ENCODE measurements around the gene RAB27B.

The RAB27B gene

DNA sequence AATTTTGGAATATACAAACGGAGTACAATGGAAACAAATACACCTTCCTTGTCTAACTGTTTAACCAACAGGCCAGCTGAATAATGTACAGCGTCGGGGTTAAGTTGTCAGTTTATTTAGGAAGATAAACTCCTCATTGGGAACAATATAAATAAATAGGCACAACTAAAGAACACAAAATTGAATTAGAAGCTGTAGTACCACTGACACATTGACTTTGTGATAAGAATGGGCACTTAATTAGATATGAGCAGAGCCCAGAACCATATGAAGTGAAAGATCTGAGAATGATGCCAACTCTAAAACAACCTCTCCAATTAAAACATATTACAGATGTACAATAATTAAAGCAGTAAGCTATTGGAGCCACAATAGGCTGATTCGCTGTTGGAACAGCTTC lies 86.5 kb downstream of the RAB27B start:
- no peak for DNase-seq

DNA sequence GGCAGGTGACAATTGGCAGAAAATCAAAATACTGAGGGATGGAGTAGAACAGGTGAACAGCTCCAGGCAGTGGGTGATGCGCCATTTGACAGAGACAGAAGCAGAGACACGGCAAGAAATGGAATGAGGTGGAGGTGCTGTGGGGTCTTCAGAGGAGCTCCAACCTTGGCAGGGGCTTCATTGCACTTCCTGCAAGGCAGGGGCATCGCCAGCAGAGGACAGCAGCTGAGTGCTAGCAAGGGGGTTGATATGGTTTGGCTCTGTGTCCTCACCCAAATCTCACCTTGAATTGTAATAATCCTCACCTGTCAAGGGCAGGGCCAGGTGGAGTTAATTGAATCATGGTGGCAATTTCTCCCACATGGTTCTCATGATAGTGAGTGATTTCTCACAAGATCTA lies 88.2 kb downstream of the RAB27B start:
- DNase-seq = no peak

DNA sequence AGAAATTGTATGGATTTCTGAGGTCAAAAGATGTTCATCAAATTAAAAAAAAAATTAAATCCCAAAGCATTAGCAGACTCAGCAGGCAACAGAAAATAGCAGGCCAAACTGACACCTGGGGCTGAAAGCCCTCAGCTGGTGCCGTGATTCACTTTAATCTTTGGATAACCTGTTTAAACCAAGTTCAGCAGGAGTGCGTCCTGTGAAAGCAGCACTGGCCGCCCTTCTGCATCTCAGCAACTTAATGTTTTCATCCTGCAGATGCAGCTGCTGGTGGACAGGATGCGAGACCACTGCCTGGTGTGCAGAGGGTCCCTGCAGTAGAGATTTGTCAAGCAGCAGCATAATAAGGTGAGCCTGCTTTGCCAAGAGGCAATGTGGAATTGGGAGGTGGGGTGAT lies 89.8 kb downstream of the RAB27B start:
- DNase-seq = no peak

DNA sequence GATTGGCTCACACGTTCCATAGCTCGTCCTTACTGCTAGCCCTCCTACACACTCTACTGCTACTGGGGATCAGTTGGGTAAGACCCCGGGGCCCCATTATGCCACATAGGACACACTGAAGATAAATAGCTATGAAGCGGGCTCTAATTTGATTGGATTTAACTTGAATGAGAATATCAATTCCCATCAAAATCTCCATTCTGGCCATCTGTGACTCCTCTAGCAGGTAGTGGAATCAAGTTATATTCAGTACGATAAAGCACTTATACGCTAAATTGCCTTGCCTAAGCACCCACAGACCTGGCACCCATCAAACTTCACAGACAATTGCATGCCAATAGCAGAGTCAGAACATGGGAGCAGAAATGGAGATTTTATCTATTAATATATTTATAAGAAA lies 91.1 kb downstream of the RAB27B start:
- no peak for DNase-seq

DNA sequence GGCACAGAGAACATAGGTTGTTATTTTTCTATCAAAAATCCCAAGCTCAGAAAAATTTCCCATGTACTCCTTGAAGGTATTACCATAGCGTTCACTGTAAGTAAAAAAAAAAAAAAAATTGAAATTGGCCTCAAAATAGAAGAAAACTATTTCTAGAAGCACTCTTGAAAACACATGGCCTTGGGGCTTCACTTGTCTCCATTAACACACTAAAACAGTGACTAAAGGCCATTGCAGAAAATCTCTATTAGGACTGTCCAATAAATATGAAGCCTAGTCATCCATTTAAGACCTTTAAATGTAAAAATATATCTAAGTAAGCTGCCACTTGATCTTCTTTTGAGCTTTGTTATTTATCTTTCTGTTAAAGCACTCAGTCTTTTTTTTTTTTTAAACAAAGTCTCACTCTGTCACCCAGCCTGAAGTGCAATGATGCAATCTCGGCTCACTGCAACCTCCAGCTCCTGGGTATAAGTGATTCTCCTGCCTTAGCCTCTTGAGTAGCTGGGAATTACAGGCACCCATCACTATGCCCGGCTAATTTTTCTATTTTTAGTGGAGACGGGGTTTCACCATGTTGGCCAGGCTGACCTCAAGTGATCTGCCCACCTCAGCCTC lies 95.2 kb downstream of the RAB27B start:
- DNase-seq = no peak

DNA sequence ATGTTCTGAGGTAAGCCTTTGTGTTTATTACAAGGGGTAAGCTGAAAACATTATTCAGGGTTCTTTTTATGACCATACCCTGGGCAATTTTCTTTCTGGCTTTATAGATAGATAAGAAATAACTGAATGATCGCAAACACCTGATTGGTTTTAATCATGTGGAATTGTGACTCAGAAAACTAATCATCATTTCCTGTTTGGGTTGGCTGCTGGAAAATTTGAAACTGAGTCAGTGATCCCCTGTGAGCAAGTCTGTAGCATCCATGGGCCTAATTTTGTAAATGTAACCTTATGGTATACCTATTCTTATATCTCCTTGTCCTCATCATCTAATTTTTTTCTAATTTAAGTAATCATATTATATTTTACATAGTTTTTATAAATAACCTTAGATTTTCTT lies 96.7 kb downstream of the RAB27B start:
- DNase-seq = no peak

DNA sequence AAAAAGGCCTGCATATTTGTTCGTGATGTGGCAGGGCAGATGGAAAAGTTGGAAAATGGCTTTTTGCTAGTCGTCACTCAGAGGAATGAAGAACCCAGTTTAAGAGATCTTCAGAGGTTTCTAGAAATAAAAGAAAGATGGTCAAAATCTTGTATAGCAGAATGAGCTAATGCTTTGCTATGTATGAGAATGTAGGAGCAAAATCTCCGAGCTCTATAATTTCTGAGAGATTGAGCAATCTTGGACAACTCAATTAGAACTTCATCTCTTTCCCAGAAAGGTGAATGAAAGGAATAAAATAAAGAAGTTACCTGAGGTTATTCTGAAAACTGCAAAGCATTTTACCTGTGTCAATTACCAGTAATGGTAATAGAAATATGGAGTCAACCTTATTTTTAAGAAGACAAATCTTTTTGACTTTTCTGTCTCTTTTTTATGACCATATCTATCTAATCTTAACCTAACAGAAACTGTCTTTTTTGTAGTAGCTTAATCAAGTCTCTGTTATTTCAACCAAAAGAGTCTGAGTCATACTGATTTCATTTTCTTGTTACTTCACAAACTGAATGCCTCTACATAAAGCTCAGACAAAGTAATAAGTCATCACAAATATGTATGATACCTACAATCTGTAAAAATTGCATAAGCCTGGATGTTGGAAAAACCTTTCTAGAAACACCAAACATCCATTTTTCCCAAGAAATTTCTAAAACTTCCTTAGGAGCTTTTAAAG lies 98.5 kb downstream of the RAB27B start:
- no peak for DNase-seq

DNA sequence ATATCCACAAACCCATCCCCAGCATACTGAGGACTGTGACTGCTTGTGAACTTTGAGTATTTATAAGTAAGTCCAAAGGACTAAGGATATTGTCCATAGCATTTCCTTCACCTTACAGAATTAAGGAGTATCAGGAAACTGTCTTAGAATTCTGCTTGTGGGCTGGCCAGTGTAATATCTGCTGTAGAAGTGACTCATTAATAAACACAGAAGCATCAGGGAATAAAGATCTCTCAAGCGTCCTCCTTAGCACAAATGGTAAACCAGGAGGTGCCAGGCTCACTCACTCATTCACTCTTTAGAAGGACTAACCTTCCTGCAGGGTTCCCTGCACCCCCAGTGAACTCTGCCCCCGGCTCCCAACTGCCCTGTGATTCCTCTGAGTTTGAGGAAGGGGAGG lies 100.0 kb downstream of the RAB27B start:
- DNase-seq = no peak

DNA sequence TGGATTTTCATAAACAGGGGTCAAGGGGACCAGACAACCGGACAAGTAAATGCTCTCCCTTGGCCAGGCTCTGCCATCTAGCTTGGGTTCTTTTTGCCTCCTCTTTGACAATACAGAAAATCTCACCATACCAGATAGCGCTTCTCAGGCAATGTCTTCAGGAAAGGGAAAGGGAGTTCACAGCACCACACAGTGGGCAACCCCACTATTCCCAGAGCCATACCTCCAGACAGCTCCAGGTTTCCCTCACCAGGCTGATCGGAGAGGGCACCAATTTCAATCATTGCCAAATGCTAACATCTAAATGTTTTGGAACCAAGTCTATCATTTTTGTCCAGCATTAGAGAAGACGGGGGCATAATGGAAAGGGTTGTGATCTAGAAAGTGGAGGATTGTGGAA lies 102.9 kb downstream of the RAB27B start:
- no peak for DNase-seq

DNA sequence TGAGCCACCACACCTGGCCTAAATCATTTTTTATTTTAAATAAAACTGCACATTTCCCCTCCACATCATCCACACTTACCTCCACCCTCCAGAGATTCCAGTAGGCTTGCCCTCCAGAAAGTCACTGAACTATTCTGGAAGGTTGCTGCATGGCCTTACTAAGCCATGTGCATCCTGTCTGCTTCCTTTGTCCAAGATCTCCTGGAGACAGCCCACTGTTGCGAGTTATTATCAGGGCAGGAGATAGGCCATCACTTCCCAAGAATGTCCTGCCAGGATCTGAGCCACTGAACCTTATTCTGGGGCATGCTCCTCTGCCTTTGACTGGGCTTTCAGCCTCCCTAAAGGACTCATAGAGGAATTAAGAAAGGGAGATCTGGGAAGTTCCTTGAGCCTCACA lies 104.2 kb downstream of the RAB27B start:
- DNase-seq = no peak

DNA sequence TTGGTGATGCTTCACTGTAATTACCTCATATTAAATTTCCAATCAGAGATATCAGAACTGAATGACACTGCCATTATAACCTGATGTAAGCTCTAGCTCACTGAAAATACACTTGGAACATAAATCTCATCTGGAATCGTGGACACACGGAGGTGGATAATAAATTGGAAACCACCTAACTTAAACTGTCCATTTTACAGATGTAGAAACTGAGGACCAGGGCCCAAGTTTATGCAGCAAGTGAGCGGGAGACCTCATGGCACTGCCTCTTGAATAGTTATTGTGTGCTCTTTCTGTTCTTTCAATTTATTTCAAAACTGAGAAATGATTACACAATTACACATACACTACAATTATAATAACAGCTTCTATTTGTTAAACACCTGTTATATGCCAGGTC lies 110.2 kb downstream of the RAB27B start:
- no peak for DNase-seq

DNA sequence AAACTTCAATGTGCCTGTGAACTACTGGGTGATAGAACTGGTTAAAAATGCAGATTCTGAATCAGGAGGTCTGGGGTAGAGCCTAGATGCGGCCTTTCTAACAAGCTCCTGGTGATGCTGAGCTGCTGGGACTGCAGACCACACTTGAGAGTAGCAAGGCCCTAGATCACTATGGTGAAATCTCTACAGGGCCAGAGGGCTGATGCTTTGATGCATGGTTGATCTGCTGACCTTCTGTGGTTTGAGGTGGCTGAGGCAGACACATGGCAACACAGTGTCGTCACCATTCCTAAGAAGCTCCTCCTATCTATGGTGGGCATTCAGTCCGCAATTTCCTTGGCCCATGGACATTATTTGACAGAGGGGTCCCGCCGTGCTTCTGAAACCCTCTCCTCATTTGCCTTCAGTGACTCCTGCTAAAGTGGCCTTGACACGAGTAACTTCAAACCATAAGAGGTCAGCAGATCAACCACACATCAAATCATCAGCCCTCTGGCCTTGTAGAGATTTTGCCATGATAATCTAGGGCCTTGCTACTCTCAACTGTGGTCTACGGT lies 111.2 kb downstream of the RAB27B start:
- DNase-seq = no peak

DNA sequence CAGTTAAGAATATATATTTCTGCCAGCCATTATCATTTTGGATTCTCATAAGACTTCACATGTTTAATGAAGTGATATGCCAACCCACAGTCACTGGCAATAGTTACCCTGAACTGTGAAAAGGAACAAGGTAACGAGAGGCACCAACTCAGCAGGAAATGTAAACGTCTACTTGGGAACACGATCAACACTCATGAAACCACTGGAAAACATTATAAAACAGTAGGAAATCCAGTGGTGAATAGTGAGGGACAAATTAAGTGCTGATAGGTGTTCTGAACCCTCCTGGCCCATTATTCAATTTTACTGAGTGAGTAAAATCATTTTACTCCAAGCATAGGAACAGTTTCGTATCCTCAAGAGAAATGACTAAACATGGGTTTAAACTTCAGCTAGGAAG lies 113.9 kb downstream of the RAB27B start:
- no peak for DNase-seq

DNA sequence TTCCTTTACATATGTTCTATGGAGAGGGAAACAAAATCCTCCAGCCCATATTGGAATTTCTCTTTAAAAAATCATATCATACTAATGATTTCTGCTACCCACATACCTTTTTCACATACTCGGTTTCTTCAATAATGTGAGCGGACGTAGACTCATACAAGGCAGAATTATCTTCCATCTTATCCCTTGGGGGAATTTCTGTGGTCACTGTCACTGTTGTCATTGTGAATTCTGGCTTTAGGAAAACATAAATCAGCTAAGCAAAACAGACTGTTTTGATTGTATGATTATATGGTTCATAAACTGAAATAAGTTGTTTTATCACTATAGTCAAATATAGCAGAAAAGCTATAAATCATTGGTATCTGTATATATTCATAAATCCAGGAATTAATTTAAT lies 114.3 kb downstream of the RAB27B start:
- no peak for DNase-seq

All from T-helper 9 cell (primary cell).